ENCODE results near the gene FXR1. TPM values are rescaled to one million over a fixed set of nuclear protein-coding genes. Genes with fewer than 3 reads are reported as not detected.

Gene FXR1
- polyA plus RNA-seq, 1 experiment: 111 TPM

- CTCF ChIA-PET: interaction anchor here (1.2 kb wide), 1 partner anchor 1749 kb away, joined by 3 read pairs; no protein-coding TSS in a partner anchor
- no peak overlapping the region for H3K4me3 ChIP-seq (ENCODE audit: low read depth, low read length)
- POLR2A ChIA-PET: no interaction called here
- H3K36me3 ChIP-seq (ENCODE audit: control insufficient read depth, insufficient read depth, low read length): no peaks in the 10 kb centered on the region
- no peak for DNase-seq (ENCODE audit: low read depth)
- no peaks in the 10 kb centered on the region for H3K27me3 ChIP-seq (ENCODE audit: control insufficient read depth, insufficient read depth, low read length)
- TF ChIP-seq CTCF (IDR thresholded peaks at IDR 0.05; ENCODE audit: insufficient read depth, low read depth, low read length): no peak
Observed at GRCh38 chr3:180934638-180935037, 22.2 kb downstream of the FXR1 start.

- no peak overlapping the region for H3K4me3 ChIP-seq (ENCODE audit: low read depth, low read length)
- POLR2A ChIA-PET: no interaction called here
- H3K27me3 ChIP-seq (ENCODE audit: control insufficient read depth, insufficient read depth, low read length): no peaks in the 10 kb centered on the region
- CTCF ChIA-PET: no interaction called here
- no peak for DNase-seq (ENCODE audit: low read depth)
- H3K36me3 ChIP-seq (ENCODE audit: control insufficient read depth, insufficient read depth, low read length): no peaks in the 10 kb centered on the region
- no peak for TF ChIP-seq CTCF (IDR thresholded peaks at IDR 0.05; ENCODE audit: insufficient read depth, low read depth, low read length)
Observed at GRCh38 chr3:180940826-180941225, 28.4 kb downstream of the FXR1 start.

GRCh38 chr3:180947761-180948390 lies 35.4 kb downstream of the FXR1 start:
- TF ChIP-seq CTCF (IDR thresholded peaks at IDR 0.05; ENCODE audit: insufficient read depth, low read depth, low read length): no peak
- Histone ChIP-seq H3K36me3 (ENCODE audit: control insufficient read depth, insufficient read depth, low read length) (peaks cover 11% of the 10 kb centered on the region), H3K4me3 (ENCODE audit: low read depth, low read length) (no peak overlapping the region), H3K27me3 (ENCODE audit: control insufficient read depth, insufficient read depth, low read length) (no peaks in the 10 kb centered on the region)
- POLR2A ChIA-PET: no interaction called here
- no peak for DNase-seq (ENCODE audit: low read depth)
- CTCF ChIA-PET: no interaction called here

- ChIA-PET POLR2A (no interaction called here), CTCF (interaction anchor here (1.4 kb wide), 1 partner anchor 8 kb away, joined by 5 read pairs; no protein-coding TSS in a partner anchor)
- TF ChIP-seq CTCF (IDR thresholded peaks at IDR 0.05; ENCODE audit: insufficient read depth, low read depth, low read length): no peak
- no peak for DNase-seq (ENCODE audit: low read depth)
- Histone ChIP-seq H3K4me3 (ENCODE audit: low read depth, low read length) (no peak overlapping the region), H3K27me3 (ENCODE audit: control insufficient read depth, insufficient read depth, low read length) (no peaks in the 10 kb centered on the region), H3K36me3 (ENCODE audit: control insufficient read depth, insufficient read depth, low read length) (peaks cover 7% of the 10 kb centered on the region)
Observed at GRCh38 chr3:180959691-180960090, 47.2 kb downstream of the FXR1 start.

- POLR2A ChIA-PET: no interaction called here
- Histone ChIP-seq H3K36me3 (ENCODE audit: control insufficient read depth, insufficient read depth, low read length) (peaks cover 5% of the 10 kb centered on the region), H3K4me3 (ENCODE audit: low read depth, low read length) (no peak overlapping the region), H3K27me3 (ENCODE audit: control insufficient read depth, insufficient read depth, low read length) (no peaks in the 10 kb centered on the region)
- TF ChIP-seq CTCF (IDR thresholded peaks at IDR 0.05; ENCODE audit: insufficient read depth, low read depth, low read length): no peak
- CTCF ChIA-PET: interaction anchor here (1.4 kb wide), 2 partner anchors 9 to 10 kb away, joined by 3 to 5 read pairs; no protein-coding TSS in a partner anchor
- DNase-seq (ENCODE audit: low read depth): no peak
Observed at GRCh38 chr3:180961087-180961486, 48.6 kb downstream of the FXR1 start.

All from BJ (cell line).